Fibroblast of lung (primary cell): Measurements from ENCODE around the gene SLC4A1AP. TPM values are rescaled to one million over a fixed set of nuclear protein-coding genes. Genes with fewer than 3 reads are reported as not detected.
A peak's percentile ranks its signal among the peaks of the same experiment; 100 is the strongest.

ENCODE experiments used
- DNase-seq, 2 donors: peaks; one replicate each; pipeline versions ENCODE4 v3.0.0 to v3.0.0-alpha.2; 2010; ENCODE audit warnings: low read depth in 2 of 2
- H2AFZ ChIP-seq: 2 replicates; pipeline ENCODE4 v1.5.1; 2012; ENCODE audit warnings: low read length, control low read depth, inconsistent platforms
- H3K27ac ChIP-seq: 2 replicates; pipeline ENCODE4 v1.5.1; 2011; ENCODE audit warnings: low read length, control low read depth; ENCODE audit not compliant: insufficient read depth
- H3K27me3 ChIP-seq: 2 replicates; pipeline ENCODE4 v1.5.1; 2011; ENCODE audit warnings: mild to moderate bottlenecking, low read length; ENCODE audit not compliant: control insufficient read depth, insufficient read depth
- H3K36me3 ChIP-seq: 2 replicates; pipeline ENCODE4 v1.5.1; 2011; ENCODE audit warnings: low read length; ENCODE audit not compliant: control insufficient read depth, insufficient read depth
- H3K4me1 ChIP-seq: 2 replicates; pipeline ENCODE4 v1.5.1; 2011; ENCODE audit warnings: low read length; ENCODE audit not compliant: control insufficient read depth, insufficient read depth; ENCODE audit errors: extremely low read depth
- H3K4me2 ChIP-seq: 2 replicates; pipeline ENCODE4 v1.5.1; 2011; ENCODE audit warnings: low read length, control low read depth; ENCODE audit not compliant: insufficient read depth; ENCODE audit errors: extremely low read depth
- H3K4me3 ChIP-seq, 4 experiments: fragments of 200-600 bp in 1 of 4; sonication (generic) in 1 of 4; replicated peaks in 1 of 4; 2 replicates each; pipeline ENCODE4 v1.5.1; 2011 to 2016; ENCODE audit warnings: low read length in 4 of 4, low read depth in 3 of 4, mild to moderate bottlenecking in 3 of 4, control low read depth in 2 of 4, inconsistent platforms in 1 of 4, mixed read lengths in 1 of 4; ENCODE audit not compliant: insufficient read depth in 1 of 4; ENCODE audit errors: control extremely low read depth in 1 of 4
- H3K79me2 ChIP-seq: 2 replicates; pipeline ENCODE4 v1.5.1; 2012; ENCODE audit warnings: mild to moderate bottlenecking, low read length, inconsistent platforms; ENCODE audit not compliant: control insufficient read depth, insufficient read depth
- H3K9ac ChIP-seq: 2 replicates; pipeline ENCODE4 v1.5.1; 2011; ENCODE audit warnings: mild to moderate bottlenecking, low read length, control low read depth; ENCODE audit not compliant: insufficient read depth
- H3K9me3 ChIP-seq: 2 replicates; pipeline ENCODE4 v1.5.1; 2012; ENCODE audit warnings: low read depth, low read length; ENCODE audit not compliant: control insufficient read depth, insufficient read depth
- H4K20me1 ChIP-seq: 2 replicates; pipeline ENCODE4 v1.5.1; 2011; ENCODE audit warnings: low read length; ENCODE audit not compliant: control insufficient read depth, insufficient read depth; ENCODE audit errors: extremely low read depth
- EZH2 ChIP-seq: IDR thresholded peaks from 2 replicates; pipeline ENCODE4 v1.5.1; 2012; ENCODE audit warnings: low read length, control low read depth, mild to moderate bottlenecking; ENCODE audit errors: missing control alignments
- polyA plus RNA-seq, 2 donors: library from polyadenylated mRNA; depleted of rRNA in 1 of 2; stranded (reverse) in 1 of 2; unstranded in 1 of 2; fragments of >200 nt; gene quantifications; 2 replicates each; pipeline ENCODE4 v1.2.1, GENCODE V29; 2011 to 2012; ENCODE audit warnings: missing spikeins in 1 of 2
- total RNA-seq: library from RNA; depleted of rRNA; stranded (reverse); fragments of >200 nt; gene quantifications from 2 replicates; pipeline ENCODE4 v1.2.1, GENCODE V29; 2014
- TF ChIP-seq, protein P1 (sequence below), 2 donors: IDR thresholded peaks in 1 of 2; conservative IDR thresholded peaks in 1 of 2; 1 replicate in 1 of 2; 2 replicates in 1 of 2; pipeline ENCODE4 v1.5.1; 2011 to 2012; ENCODE audit warnings: low read length in 2 of 2, control low read depth in 1 of 2, inconsistent platforms in 1 of 2, low read depth in 1 of 2, mild to moderate bottlenecking in 1 of 2

SLC4A1AP gene
- total and polyA plus RNA-seq, 2 donors (not counting 1 experiment from before 2014, with no cell fraction given): 15.2 to 28.4 TPM

DNA sequence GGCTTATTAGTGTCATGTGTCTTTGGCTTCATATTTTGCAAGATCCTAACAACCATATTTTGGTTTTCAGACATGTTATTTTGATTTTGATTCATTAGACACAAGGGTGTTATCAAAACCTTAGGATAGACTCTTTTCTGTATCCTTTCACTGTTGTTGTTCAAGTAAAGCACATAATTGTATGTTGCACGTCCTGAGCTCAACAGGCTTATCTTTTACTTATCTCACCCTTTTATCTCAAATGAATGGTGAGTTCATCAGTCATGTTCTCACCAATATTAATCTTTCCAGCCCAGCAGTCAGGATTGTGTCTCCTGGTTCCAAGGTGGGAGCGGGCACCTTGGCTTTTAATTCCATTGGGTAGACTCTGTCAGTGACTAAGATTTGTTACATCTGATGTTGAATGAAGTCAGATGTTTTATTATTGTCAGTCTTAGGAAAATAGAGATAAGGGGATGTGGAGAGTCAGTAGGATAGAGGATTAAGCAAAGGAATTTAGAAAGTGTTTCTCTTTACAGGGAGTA, 22.9 kb upstream of the SLC4A1AP start:
- Histone ChIP-seq H3K27ac (no peak overlapping the region), H3K4me3 (no peak overlapping the region), H4K20me1 (no peaks in the 10 kb centered on the region), H3K4me2 (no peak overlapping the region), H3K27me3 (no peaks in the 10 kb centered on the region), H2AFZ (no peak overlapping the region), H3K9me3 (no peaks in the 10 kb centered on the region), H3K4me1 (no peaks in the 10 kb centered on the region), H3K9ac (no peak overlapping the region), H3K79me2 (no peaks in the 10 kb centered on the region), H3K36me3 (peaks cover 4% of the 10 kb centered on the region)
- TF ChIP-seq, protein P1, sequence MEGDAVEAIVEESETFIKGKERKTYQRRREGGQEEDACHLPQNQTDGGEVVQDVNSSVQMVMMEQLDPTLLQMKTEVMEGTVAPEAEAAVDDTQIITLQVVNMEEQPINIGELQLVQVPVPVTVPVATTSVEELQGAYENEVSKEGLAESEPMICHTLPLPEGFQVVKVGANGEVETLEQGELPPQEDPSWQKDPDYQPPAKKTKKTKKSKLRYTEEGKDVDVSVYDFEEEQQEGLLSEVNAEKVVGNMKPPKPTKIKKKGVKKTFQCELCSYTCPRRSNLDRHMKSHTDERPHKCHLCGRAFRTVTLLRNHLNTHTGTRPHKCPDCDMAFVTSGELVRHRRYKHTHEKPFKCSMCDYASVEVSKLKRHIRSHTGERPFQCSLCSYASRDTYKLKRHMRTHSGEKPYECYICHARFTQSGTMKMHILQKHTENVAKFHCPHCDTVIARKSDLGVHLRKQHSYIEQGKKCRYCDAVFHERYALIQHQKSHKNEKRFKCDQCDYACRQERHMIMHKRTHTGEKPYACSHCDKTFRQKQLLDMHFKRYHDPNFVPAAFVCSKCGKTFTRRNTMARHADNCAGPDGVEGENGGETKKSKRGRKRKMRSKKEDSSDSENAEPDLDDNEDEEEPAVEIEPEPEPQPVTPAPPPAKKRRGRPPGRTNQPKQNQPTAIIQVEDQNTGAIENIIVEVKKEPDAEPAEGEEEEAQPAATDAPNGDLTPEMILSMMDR (conservative IDR thresholded peaks at IDR 0.05 in 1 of 2, IDR thresholded peaks at IDR 0.05 in 1 of 2; ENCODE audit: low read depth in 1 of 2, low read length in 2 of 2): no peak
- no peak for TF ChIP-seq EZH2
- DNase-seq: peak in 1 of 2 donors; percentile 42

DNA sequence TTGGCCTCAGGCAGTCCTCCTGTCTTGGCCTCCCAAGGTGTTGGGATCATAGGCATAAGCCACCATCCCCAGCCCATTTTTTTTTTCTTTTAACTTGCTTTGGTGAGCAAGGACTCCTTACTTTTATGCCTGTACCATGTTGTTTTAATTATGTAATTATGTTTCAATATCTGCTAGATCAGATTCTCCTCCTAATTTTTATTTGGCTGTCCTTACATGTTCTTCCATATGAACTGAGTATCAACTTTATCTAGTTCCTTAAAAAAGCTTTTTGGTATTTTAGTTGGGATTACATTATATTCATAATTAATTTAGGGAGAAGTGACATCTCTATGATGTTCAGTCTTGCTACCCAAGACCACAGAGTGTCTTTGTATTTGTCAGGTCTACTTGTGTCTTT, 18.5 kb upstream of the SLC4A1AP start:
- H3K36me3 ChIP-seq: peaks cover 5% of the 10 kb centered on the region

DNA sequence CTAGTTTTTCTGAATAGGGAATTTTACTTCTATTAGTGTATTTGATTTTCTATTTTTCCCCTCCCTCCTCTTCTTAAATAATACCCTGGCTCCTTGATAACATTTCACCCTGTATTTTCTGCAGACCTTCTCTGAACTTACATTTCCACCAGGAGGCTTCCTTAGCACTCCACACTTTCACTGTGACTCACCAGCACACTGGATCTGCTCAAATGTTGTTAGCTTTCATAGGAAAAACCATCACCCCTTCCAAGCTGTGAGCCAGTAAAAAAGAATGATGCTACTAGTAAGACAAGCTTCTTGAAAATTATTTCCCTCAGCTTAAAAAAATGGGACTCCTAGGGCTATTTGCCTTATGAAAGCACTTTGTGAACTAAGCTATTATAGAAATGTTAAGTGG, 16.4 kb upstream of the SLC4A1AP start:
- Histone ChIP-seq H3K9ac (no peak overlapping the region), H3K4me3 (no peak overlapping the region), H3K9me3 (no peaks in the 10 kb centered on the region), H3K27me3 (no peaks in the 10 kb centered on the region), H3K4me2 (no peak overlapping the region), H3K79me2 (no peaks in the 10 kb centered on the region), H4K20me1 (no peaks in the 10 kb centered on the region), H3K27ac (no peak overlapping the region), H3K36me3 (peaks cover 5% of the 10 kb centered on the region), H3K4me1 (no peaks in the 10 kb centered on the region), H2AFZ (no peak overlapping the region)
- TF ChIP-seq EZH2: no peak
- TF ChIP-seq, protein P1 (conservative IDR thresholded peaks at IDR 0.05 in 1 of 2, IDR thresholded peaks at IDR 0.05 in 1 of 2; ENCODE audit: low read depth in 1 of 2, low read length in 2 of 2): no peak
- DNase-seq: peak in 1 of 2 donors; percentile 62

More for the DNA sequence above, 18.5 kb upstream of the SLC4A1AP start:
- H4K20me1 ChIP-seq: no peaks in the 10 kb centered on the region
- DNase-seq: no peak
- H3K27me3 ChIP-seq: no peaks in the 10 kb centered on the region
- no peak overlapping the region for H2AFZ ChIP-seq
- H3K27ac ChIP-seq: no peak overlapping the region
- no peaks in the 10 kb centered on the region for H3K79me2 ChIP-seq
- TF ChIP-seq, protein P1 (conservative IDR thresholded peaks at IDR 0.05 in 1 of 2, IDR thresholded peaks at IDR 0.05 in 1 of 2; ENCODE audit: low read depth in 1 of 2, low read length in 2 of 2): no peak
- TF ChIP-seq EZH2: no peak
- no peak overlapping the region for H3K4me3 ChIP-seq
- no peak overlapping the region for H3K4me2 ChIP-seq
- H3K4me1 ChIP-seq: no peaks in the 10 kb centered on the region
- no peaks in the 10 kb centered on the region for H3K9me3 ChIP-seq
- no peak overlapping the region for H3K9ac ChIP-seq
